ENCODE measurements around the gene BBS10.

- TF ChIP-seq, protein P1, sequence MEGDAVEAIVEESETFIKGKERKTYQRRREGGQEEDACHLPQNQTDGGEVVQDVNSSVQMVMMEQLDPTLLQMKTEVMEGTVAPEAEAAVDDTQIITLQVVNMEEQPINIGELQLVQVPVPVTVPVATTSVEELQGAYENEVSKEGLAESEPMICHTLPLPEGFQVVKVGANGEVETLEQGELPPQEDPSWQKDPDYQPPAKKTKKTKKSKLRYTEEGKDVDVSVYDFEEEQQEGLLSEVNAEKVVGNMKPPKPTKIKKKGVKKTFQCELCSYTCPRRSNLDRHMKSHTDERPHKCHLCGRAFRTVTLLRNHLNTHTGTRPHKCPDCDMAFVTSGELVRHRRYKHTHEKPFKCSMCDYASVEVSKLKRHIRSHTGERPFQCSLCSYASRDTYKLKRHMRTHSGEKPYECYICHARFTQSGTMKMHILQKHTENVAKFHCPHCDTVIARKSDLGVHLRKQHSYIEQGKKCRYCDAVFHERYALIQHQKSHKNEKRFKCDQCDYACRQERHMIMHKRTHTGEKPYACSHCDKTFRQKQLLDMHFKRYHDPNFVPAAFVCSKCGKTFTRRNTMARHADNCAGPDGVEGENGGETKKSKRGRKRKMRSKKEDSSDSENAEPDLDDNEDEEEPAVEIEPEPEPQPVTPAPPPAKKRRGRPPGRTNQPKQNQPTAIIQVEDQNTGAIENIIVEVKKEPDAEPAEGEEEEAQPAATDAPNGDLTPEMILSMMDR (IDR thresholded peaks at IDR 0.05 in 8 of 11, conservative IDR thresholded peaks at IDR 0.05 in 3 of 11), result no peak
- no peak for TF ChIP-seq POLR2A (IDR thresholded peaks at IDR 0.05)
Observed at GRCh38 chr12:76368230-76368629, 20.0 kb upstream of the BBS10 start.
